HL-60 (cell line): ENCODE results near the gene LIX1L.
"Not testable (repeated sequence)": the region's sequence is repeated elsewhere in the genome, so short reads cannot be mapped to it uniquely, and the experiment has no call there.

ENCODE experiments used
- DNase-seq, 2 experiments: peaks; one replicate each; pipeline ENCODE4 v3.0.0-alpha.2; 2010 to 2020; ENCODE audit warnings: low read depth in 1 of 2, low spot score in 1 of 2
- H3K27ac ChIP-seq: fragments of 250-450 bp; sonication (Bioruptor Pico); replicated peaks from 2 replicates; pipeline ENCODE4 v1.5.1; 2020; ENCODE audit warnings: mild to moderate bottlenecking, moderate library complexity
- H3K27me3 ChIP-seq: fragments of 250-450 bp; sonication (Bioruptor Pico); 2 replicates; pipeline ENCODE4 v1.5.1; 2021; ENCODE audit warnings: mild to moderate bottlenecking, moderate library complexity; ENCODE audit not compliant: insufficient read depth, poor library complexity, severe bottlenecking
- H3K4me3 ChIP-seq: replicated peaks from 2 replicates; pipeline ENCODE4 v1.5.1; 2011; ENCODE audit warnings: mild to moderate bottlenecking, control low read depth, low read length; ENCODE audit not compliant: insufficient read depth
- GABPA ChIP-seq: IDR thresholded peaks from 2 replicates; pipeline ENCODE4 v1.6.1; 2012; ENCODE audit warnings: low read depth
- POLR2AphosphoS5 ChIP-seq: IDR thresholded peaks from 2 replicates; pipeline ENCODE4 v1.6.1; 2012; ENCODE audit warnings: low read depth
- SPI1 ChIP-seq: IDR thresholded peaks from 2 replicates; pipeline ENCODE4 v1.6.1; 2012; ENCODE audit warnings: low read depth, mild to moderate bottlenecking, borderline replicate concordance
- TF ChIP-seq, protein P1 (sequence below): IDR thresholded peaks from one replicate; pipeline ENCODE4 v1.5.1; 2011; ENCODE audit warnings: low read length, control low read depth, inconsistent platforms; ENCODE audit not compliant: insufficient read depth
- TF ChIP-seq, protein P2 (sequence below): IDR thresholded peaks from 2 replicates; pipeline ENCODE4 v1.6.1; 2012; ENCODE audit warnings: low read depth; ENCODE audit not compliant: insufficient replicate concordance

Gene LIX1L

DNA sequence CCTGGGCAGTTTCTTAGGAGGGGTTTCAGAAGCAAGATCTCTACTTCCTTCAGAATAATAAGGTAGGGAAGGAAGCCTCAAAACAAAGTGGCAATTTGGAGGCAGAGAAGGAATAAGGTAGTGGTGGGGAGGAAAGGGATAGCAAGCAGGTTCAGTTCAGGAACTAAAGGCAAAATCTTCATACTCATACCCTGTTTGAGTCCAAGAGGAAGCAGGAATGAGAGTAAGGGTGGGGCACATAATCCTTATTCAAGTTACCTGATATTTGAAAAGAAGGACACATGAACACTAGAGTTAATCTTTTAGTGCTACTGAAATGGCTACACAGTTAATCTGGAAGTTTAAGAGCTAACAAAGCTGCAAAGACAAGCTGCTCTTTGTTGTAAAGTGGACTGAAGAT is 22.1 kb downstream of the LIX1L start:
- no peak overlapping the region for H3K27ac ChIP-seq
- no peak for DNase-seq
- TF ChIP-seq, protein P1, sequence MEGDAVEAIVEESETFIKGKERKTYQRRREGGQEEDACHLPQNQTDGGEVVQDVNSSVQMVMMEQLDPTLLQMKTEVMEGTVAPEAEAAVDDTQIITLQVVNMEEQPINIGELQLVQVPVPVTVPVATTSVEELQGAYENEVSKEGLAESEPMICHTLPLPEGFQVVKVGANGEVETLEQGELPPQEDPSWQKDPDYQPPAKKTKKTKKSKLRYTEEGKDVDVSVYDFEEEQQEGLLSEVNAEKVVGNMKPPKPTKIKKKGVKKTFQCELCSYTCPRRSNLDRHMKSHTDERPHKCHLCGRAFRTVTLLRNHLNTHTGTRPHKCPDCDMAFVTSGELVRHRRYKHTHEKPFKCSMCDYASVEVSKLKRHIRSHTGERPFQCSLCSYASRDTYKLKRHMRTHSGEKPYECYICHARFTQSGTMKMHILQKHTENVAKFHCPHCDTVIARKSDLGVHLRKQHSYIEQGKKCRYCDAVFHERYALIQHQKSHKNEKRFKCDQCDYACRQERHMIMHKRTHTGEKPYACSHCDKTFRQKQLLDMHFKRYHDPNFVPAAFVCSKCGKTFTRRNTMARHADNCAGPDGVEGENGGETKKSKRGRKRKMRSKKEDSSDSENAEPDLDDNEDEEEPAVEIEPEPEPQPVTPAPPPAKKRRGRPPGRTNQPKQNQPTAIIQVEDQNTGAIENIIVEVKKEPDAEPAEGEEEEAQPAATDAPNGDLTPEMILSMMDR = no peak
- TF ChIP-seq, protein P2, sequence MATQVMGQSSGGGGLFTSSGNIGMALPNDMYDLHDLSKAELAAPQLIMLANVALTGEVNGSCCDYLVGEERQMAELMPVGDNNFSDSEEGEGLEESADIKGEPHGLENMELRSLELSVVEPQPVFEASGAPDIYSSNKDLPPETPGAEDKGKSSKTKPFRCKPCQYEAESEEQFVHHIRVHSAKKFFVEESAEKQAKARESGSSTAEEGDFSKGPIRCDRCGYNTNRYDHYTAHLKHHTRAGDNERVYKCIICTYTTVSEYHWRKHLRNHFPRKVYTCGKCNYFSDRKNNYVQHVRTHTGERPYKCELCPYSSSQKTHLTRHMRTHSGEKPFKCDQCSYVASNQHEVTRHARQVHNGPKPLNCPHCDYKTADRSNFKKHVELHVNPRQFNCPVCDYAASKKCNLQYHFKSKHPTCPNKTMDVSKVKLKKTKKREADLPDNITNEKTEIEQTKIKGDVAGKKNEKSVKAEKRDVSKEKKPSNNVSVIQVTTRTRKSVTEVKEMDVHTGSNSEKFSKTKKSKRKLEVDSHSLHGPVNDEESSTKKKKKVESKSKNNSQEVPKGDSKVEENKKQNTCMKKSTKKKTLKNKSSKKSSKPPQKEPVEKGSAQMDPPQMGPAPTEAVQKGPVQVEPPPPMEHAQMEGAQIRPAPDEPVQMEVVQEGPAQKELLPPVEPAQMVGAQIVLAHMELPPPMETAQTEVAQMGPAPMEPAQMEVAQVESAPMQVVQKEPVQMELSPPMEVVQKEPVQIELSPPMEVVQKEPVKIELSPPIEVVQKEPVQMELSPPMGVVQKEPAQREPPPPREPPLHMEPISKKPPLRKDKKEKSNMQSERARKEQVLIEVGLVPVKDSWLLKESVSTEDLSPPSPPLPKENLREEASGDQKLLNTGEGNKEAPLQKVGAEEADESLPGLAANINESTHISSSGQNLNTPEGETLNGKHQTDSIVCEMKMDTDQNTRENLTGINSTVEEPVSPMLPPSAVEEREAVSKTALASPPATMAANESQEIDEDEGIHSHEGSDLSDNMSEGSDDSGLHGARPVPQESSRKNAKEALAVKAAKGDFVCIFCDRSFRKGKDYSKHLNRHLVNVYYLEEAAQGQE = no peak
- TF ChIP-seq POLR2AphosphoS5 (no peak), GABPA (no peak)
- no peaks in the 10 kb centered on the region for H3K27me3 ChIP-seq
- no peak overlapping the region for H3K4me3 ChIP-seq

DNA sequence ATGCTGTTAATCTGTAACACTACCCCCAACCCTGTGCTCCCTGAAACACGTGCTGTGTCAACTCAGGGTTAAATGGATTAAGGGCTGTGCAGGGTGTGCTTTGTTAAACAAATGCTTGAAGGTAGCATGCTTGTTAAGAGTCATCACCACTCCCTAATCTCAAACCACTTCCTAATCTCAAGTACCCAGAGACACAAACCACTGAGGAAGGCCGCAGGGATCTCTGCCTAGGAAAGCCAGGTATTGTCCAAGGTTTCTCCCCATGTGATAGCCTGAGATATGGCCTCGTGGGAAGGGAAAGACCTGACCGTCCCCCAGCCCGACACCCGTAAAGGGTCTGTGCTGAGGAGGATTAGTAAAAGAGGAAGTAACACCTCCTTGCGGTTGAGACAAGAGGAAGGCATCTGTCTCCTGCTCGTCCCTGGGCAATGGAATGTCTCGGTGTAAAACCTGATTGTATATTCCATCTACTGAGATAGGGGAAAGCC is 25.3 kb downstream of the LIX1L start:
- H3K27me3 ChIP-seq, H3K4me3 ChIP-seq, H3K27ac ChIP-seq: not testable (repeated sequence)
- TF ChIP-seq POLR2AphosphoS5 = peak; percentile 30; the same call in 1 of the 2 replicates
- peak in 1 of 2 experiments; percentile 69 for DNase-seq

DNA sequence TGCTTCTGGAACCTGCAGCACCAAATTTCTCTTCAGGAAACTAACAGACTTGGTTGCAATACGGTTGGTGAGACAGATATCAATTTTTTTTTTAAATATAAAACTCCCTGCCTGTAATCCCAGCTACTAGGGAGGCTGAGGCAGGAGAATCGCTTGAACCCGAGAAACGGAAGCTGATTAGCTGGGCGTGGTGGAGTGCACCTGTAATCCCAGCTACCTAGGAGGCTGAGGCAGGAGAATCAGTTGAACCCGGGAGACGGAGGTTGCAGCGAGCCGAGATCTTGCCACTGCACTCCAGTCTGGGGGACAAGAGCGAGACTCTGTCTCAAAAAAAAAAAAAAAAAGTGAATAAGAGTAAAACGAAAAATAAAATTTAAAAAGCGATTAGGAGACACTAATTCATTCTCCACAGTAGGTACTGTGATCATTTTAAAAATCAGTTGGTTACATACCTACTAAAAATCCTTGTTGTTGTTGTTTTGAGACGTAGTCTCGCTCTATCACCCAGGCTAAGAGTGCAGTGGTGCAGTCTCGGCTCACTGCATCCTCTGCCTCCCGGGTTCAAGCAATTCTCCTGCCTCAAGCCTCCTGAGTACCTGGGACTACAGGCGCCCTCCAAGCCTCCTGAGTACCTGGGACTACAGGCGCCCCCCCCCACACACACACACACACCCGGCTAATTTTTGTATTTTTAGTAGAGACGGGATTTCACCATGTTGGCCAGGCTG is 29.7 kb downstream of the LIX1L start:
- H3K27me3 ChIP-seq = no peaks in the 10 kb centered on the region
- H3K4me3 ChIP-seq = peak overlapping the region; percentile 47
- no peak for DNase-seq
- TF ChIP-seq SPI1 (no peak), POLR2AphosphoS5 (no peak), GABPA (no peak)
- TF ChIP-seq, protein P1 = no peak
- TF ChIP-seq, protein P2 = no peak
- H3K27ac ChIP-seq = peak overlapping the region; percentile 90

DNA sequence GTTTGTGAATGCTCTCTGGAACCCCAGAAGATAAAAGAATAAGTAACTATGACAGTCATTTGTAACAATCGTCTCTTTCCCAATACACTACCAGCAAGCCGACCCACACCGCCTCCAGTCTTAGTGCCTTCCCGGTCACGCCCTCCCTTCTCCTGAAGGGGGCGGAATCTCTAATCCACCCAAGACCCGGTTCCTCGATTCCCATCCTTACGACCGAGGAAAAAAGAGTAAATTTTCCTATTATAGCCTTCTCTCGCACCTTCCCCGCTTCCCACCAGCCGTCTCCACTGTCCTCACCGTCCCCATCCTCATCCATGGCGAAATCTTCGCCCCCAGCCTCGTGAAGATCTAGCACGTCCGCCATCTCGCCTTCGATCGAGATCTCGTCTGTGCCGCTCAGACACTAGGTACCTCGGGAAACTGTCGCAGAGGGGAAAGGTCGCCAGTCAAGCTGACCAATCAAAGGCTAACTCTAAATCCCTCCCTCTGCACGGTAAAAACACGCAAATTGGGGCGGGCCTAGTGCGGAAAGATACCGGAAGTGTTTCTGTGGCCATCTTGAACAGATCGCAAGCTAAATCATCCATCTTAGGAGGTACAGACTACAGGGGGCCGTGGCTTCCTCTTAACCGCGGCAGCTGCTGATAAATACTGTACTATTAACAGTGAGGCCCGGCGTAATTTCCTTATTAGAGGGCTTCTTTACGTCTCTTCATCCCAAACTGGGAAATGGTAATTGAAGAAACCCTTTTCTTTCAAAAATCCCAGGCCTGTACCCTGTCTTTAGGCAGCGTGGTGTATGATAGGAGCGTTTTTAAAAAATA is 30.5 kb downstream of the LIX1L start, which contains the start of gene RBM8A:
TSS of gene RBM8A (minus strand) at position 422 of the 824 bp plus-strand sequence. CDS start at position 364, 58 bp downstream.
- peak; percentile 98 to 99 for DNase-seq
- Histone ChIP-seq H3K4me3 (peak within 1 kb of the TSS; percentile 72), H3K27me3 (no peaks in the 10 kb centered on the region), H3K27ac (peak within 1 kb of the TSS; percentile 90)
- TF ChIP-seq, protein P2 = peak; percentile 58
- peak; percentile 72 for TF ChIP-seq GABPA
- TF ChIP-seq POLR2AphosphoS5 = peak; percentile 97
- TF ChIP-seq, protein P1 = no peak
- TF ChIP-seq SPI1 = peak; percentile 58; the same call in 1 of the 2 replicates
